ENCODE data around the gene CRIP3. TPM values are rescaled to one million over a fixed set of nuclear protein-coding genes. Genes with fewer than 3 reads are reported as not detected.
"Not testable (repeated sequence)": the region's sequence is repeated elsewhere in the genome, so short reads cannot be mapped to it uniquely, and the experiment has no call there.

The CRIP3 gene, protein sequence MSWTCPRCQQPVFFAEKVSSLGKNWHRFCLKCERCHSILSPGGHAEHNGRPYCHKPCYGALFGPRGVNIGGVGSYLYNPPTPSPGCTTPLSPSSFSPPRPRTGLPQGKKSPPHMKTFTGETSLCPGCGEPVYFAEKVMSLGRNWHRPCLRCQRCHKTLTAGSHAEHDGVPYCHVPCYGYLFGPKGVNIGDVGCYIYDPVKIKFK
- total RNA-seq: not detected

- 1% methylated on average over 23 of the region's 39 CpGs for WGBS
- Histone ChIP-seq H3K36me3 (no peaks in the 10 kb centered on the region), H3K9me3 (no peaks in the 10 kb centered on the region), H3K27ac (replicated peaks in 1 of 4) (no peak within 1 kb of the TSS), H3K4me3 (peak within 1 kb of the TSS; percentile 46 to 54 (median 52)), H3K27me3 (peaks cover 0 to 25% (median 0%) of the 10 kb centered on the region in 4 donors), H3K4me1 (peaks cover 11 to 17% (median 15%) of the 10 kb centered on the region in 4 donors)
- DNase-seq (ENCODE audit: extremely low spot score): no peak
- no peak for TF ChIP-seq POLR2AphosphoS5 (IDR thresholded peaks at IDR 0.05)
- no peak for TF ChIP-seq EP300 (IDR thresholded peaks at IDR 0.05)
- TF ChIP-seq, protein P1, sequence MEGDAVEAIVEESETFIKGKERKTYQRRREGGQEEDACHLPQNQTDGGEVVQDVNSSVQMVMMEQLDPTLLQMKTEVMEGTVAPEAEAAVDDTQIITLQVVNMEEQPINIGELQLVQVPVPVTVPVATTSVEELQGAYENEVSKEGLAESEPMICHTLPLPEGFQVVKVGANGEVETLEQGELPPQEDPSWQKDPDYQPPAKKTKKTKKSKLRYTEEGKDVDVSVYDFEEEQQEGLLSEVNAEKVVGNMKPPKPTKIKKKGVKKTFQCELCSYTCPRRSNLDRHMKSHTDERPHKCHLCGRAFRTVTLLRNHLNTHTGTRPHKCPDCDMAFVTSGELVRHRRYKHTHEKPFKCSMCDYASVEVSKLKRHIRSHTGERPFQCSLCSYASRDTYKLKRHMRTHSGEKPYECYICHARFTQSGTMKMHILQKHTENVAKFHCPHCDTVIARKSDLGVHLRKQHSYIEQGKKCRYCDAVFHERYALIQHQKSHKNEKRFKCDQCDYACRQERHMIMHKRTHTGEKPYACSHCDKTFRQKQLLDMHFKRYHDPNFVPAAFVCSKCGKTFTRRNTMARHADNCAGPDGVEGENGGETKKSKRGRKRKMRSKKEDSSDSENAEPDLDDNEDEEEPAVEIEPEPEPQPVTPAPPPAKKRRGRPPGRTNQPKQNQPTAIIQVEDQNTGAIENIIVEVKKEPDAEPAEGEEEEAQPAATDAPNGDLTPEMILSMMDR (IDR thresholded peaks at IDR 0.05): no peak
- no peak for TF ChIP-seq POLR2A (IDR thresholded peaks at IDR 0.05; ENCODE audit: low read depth)
- intact Hi-C loops (cut with DNase I): no loop called here
Measured at GRCh38 chr6:43308101-43308989, at the start of gene CRIP3. Gene CRIP3 (minus strand): TSS chr6:43308826. CDS start chr6:43308792, 34 bp downstream.

- no peak for TF ChIP-seq EP300 (IDR thresholded peaks at IDR 0.05)
- TF ChIP-seq POLR2A (IDR thresholded peaks at IDR 0.05; ENCODE audit: low read depth): no peak
- TF ChIP-seq, protein P1 (IDR thresholded peaks at IDR 0.05): no peak
- TF ChIP-seq POLR2AphosphoS5 (IDR thresholded peaks at IDR 0.05): no peak
- Histone ChIP-seq H3K4me1 (no peaks in the 10 kb centered on the region), H3K4me3 (no peak overlapping the region), H3K27ac (replicated peaks in 1 of 4) (no peak overlapping the region), H3K36me3 (peaks cover 36 to 86% (median 68%) of the 10 kb centered on the region in 4 donors), H3K9me3 (no peaks in the 10 kb centered on the region), H3K27me3 (no peaks in the 10 kb centered on the region)
- intact Hi-C loops (cut with DNase I): no loop called here
- no peak for DNase-seq (ENCODE audit: extremely low spot score)
- WGBS: 79% methylated on average over 2 of the region's 2 CpGs
Measured at GRCh38 chr6:43355862-43356590, 47.4 kb upstream of the CRIP3 start.

- intact Hi-C loops (cut with DNase I); H3K4me1 ChIP-seq; H3K27ac ChIP-seq (replicated peaks in 1 of 4); H3K27me3 ChIP-seq; H3K9me3 ChIP-seq; H3K4me3 ChIP-seq; DNase-seq (ENCODE audit: extremely low spot score): not testable (repeated sequence)
- WGBS: 87% methylated on average over 5 of the region's 5 CpGs
- H3K36me3 ChIP-seq: peaks cover 50 to 87% (median 83%) of the 10 kb centered on the region in 4 donors
Measured at GRCh38 chr6:43351951-43352350, 43.3 kb upstream of the CRIP3 start.

GRCh38 chr6:43347444-43347843, 38.8 kb upstream of the CRIP3 start:
- WGBS: 85% methylated on average over 3 of the region's 3 CpGs
- peaks cover 37 to 96% (median 87%) of the 10 kb centered on the region in 4 donors for H3K36me3 ChIP-seq
- no peaks in the 10 kb centered on the region for H3K4me1 ChIP-seq
- H3K27ac ChIP-seq (replicated peaks in 1 of 4): no peak overlapping the region
- H3K9me3 ChIP-seq: no peaks in the 10 kb centered on the region
- no peak for DNase-seq (ENCODE audit: extremely low spot score)
- no peaks in the 10 kb centered on the region for H3K27me3 ChIP-seq
- TF ChIP-seq POLR2AphosphoS5 (IDR thresholded peaks at IDR 0.05) (no peak), EP300 (IDR thresholded peaks at IDR 0.05) (no peak), POLR2A (IDR thresholded peaks at IDR 0.05; ENCODE audit: low read depth) (no peak)
- TF ChIP-seq, protein P1 (IDR thresholded peaks at IDR 0.05): no peak
- H3K4me3 ChIP-seq: no peak overlapping the region
- intact Hi-C loops (cut with DNase I): no loop called here

DNA sequence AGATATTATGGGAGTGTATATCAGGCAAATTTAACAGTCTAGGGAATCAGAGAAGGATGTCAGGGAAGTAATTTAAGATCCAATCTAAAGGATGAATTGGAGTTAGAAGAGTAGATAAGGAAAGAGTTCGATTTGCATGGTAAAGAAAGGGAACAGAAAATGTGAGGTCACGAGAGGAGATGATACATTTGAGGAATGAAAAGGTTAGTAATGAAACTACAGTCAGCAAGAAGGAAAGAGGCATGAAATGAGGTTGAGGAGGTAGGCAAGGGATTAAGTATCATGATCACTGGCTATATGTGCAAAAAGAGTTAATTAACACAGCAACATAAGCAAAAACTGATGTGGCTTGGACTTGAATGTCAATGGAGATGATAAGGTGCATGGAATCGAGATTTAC, 38.4 kb upstream of the CRIP3 start:
- TF ChIP-seq POLR2AphosphoS5 (IDR thresholded peaks at IDR 0.05): no peak
- TF ChIP-seq POLR2A (IDR thresholded peaks at IDR 0.05; ENCODE audit: low read depth): no peak
- no peak for TF ChIP-seq EP300 (IDR thresholded peaks at IDR 0.05)
- TF ChIP-seq, protein P1 (IDR thresholded peaks at IDR 0.05): no peak
- DNase-seq (ENCODE audit: extremely low spot score): no peak
- no peak overlapping the region for H3K27ac ChIP-seq (replicated peaks in 1 of 4)
- no peak overlapping the region for H3K4me3 ChIP-seq
- H3K4me1 ChIP-seq: no peaks in the 10 kb centered on the region
- intact Hi-C loops (cut with DNase I): no loop called here
- H3K36me3 ChIP-seq: peaks cover 42 to 96% (median 88%) of the 10 kb centered on the region in 4 donors
- WGBS: 79% methylated on average over 3 of the region's 3 CpGs
- H3K9me3 ChIP-seq: no peaks in the 10 kb centered on the region
- no peaks in the 10 kb centered on the region for H3K27me3 ChIP-seq

GRCh38 chr6:43346243-43346642, 37.6 kb upstream of the CRIP3 start:
- H3K27me3 ChIP-seq; H3K4me1 ChIP-seq; H3K4me3 ChIP-seq; intact Hi-C loops (cut with DNase I); H3K27ac ChIP-seq (replicated peaks in 1 of 4); H3K9me3 ChIP-seq; DNase-seq (ENCODE audit: extremely low spot score): not testable (repeated sequence)
- peaks cover 47 to 96% (median 89%) of the 10 kb centered on the region in 4 donors for H3K36me3 ChIP-seq
- 96% methylated on average over 11 of the region's 11 CpGs for WGBS

Measured in esophagus muscularis mucosa (tissue), 4 donors.